ES-I3 (cell line): ENCODE results near the gene TJP1.

Source experiments
- H3K36me3 ChIP-seq: 2 replicates; pipeline ENCODE4 v1.6.1; 2013; ENCODE audit warnings: mild to moderate bottlenecking, low read length, control low read depth, moderate library complexity; ENCODE audit not compliant: insufficient read depth
- H3K4me1 ChIP-seq: 2 replicates; pipeline ENCODE4 v1.6.1; 2013; ENCODE audit warnings: mild to moderate bottlenecking, control low read depth, low read length; ENCODE audit not compliant: insufficient read depth
- H3K9ac ChIP-seq: 2 replicates; pipeline ENCODE4 v1.6.1; 2013; ENCODE audit warnings: low read depth, mild to moderate bottlenecking, low read length, moderate library complexity
- H3K9me3 ChIP-seq: 2 replicates; pipeline ENCODE4 v1.6.1; 2013; ENCODE audit warnings: mild to moderate bottlenecking, low read length, moderate library complexity; ENCODE audit not compliant: control insufficient read depth, insufficient read depth

TJP1 gene

DNA sequence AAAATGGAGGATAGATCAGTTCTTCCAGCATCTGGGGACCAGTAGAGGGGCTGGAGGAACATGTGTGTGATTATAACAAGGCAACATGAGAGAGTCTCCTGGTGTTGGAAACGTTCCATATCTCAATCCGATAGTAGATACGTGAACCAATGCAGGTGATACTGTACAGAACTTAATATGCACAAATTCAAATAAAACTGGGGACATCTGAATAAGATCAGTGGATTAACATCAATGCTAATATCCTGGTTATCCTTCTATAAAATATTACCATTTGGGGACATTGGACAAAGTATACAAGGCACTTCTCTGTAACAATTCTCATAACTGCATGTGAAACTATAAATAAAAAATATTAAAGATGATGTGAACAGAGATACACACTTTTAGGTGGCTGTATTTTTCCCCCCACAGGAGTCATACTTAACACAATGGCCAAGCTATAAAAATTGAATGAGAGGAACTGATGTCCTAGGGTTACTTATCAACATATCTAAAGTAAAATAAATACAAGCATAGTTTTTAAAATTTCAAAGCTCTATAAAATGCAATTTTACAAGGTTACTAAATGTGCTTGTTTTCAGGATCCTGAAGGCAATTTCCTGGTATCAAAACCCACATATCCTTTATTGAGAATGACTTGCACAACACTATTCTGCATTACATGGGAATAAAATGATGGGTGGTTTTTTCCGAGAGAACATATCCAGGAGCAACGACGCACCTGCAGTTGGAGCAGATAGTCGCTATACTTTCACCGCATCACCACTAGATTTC lies 31.1 kb upstream of the TJP1 start:
- no peak overlapping the region for H3K9ac ChIP-seq
- no peaks in the 10 kb centered on the region for H3K36me3 ChIP-seq
- peaks cover 4% of the 10 kb centered on the region for H3K4me1 ChIP-seq
- H3K9me3 ChIP-seq, result peaks cover 3% of the 10 kb centered on the region; the same call in 1 of the 2 replicates

DNA sequence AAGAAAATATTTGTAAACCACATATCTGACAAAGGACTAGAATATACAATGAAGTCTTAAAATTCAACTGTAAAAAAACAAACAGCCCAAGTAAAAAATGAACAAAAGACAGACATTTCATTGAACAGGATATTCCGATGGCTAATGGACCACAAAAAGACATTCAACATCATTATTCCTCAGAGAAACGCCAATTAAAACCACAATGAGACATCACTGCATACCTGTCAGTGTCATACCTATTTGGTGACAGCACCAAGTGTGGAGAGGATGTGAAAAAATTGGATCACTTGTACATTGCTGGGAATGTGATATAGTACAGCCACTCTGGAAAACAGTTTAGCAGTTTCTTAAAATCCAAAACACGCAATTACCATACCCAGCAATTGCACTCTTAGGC lies 29.9 kb upstream of the TJP1 start:
- no peaks in the 10 kb centered on the region for H3K4me1 ChIP-seq
- peaks cover 9% of the 10 kb centered on the region for H3K9me3 ChIP-seq
- H3K9ac ChIP-seq, result no peak overlapping the region
- no peaks in the 10 kb centered on the region for H3K36me3 ChIP-seq

DNA sequence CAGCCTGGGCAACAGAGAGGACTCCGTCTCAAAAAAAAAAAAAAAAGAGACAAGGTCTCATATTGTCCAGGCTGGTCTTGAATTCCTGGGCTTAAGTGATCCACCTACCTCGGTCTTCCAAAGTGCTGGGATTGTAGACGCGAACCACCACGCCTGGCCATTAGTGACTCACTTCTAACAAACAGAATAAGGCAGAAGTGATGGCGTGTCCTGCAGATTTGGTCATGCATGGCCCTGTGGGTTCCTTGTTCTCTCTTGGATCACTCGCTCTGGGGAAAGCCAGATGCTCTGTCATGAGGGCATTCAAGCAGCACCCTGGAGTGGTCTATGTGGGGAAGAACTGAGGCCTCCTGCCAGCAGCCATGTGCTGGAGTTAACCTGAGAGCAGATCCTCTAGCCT lies 27.4 kb upstream of the TJP1 start:
- Histone ChIP-seq H3K36me3 (no peaks in the 10 kb centered on the region), H3K9ac (no peak overlapping the region), H3K4me1 (peaks cover 4% of the 10 kb centered on the region; the same call in 1 of the 2 replicates), H3K9me3 (peaks cover 6% of the 10 kb centered on the region)

DNA sequence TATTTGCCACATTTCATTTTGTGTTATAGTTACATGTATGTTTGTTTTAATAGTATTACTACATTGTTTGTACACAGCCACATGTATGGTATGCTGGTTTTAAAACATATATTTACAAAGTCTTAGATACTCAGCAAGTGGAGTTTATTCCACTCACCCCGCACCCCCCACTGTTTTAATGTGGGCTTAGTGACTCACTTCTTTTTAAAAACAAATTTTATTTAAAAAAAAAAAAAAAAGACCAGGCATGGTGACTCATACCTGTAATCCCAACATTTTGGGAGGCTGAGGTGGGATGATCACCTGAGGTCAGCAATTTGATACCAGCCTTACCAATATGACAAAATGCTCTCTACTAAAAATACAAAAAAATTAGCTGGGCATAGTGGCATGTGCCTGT lies 26.9 kb upstream of the TJP1 start:
- no peaks in the 10 kb centered on the region for H3K36me3 ChIP-seq
- H3K9me3 ChIP-seq, result peaks cover 6% of the 10 kb centered on the region
- no peak overlapping the region for H3K9ac ChIP-seq
- peaks cover 4% of the 10 kb centered on the region; the same call in 1 of the 2 replicates for H3K4me1 ChIP-seq

DNA sequence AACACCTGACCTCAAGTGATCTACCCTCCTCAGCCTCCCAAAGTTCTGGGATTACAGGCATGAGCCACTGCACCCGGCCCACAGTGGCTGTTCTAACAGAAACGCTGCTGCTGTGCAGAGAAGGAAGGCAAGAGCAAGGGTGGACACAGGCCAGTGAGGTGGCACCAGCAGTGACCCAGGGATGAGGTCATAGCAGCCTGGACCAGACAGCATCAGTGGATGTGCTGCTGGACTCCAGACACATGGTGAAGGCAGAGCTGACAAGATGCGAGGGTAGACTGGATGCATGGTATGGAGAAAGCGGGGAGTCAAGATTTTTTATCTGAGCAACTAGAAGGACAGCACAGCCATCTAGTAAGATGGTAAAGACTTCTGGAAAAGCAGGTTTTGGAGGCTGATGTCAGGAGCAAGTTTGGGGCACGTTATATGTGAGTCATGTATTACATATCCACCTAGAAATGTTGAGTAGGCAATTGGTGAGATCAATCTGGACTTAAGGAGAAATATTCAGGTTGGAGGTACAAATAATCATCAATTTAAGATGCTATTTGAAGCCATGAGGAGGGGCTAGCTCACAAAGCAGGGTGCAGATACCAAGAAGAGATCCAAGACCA lies 22.1 kb upstream of the TJP1 start:
- Histone ChIP-seq H3K9ac (no peak overlapping the region), H3K4me1 (peaks cover 9% of the 10 kb centered on the region; the same call in 1 of the 2 replicates), H3K36me3 (no peaks in the 10 kb centered on the region), H3K9me3 (peaks cover 6% of the 10 kb centered on the region)

DNA sequence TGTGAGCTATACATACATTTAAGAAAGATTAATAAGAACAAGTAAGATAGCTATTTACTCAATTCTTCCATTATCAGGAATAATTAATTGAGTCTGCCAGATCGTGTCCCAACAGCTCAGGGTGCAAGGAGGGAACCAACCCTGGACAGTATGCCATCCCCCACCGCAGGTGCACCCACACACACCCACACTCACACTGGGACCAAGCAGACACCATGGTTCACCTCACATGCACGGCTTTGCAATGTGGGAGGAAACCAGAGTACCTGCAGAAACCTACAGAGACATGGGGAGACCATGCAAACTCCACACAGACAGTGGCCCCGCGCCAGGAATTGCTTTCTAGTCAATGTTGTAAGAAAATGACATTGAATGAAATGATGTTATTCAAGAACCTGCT lies 20.0 kb upstream of the TJP1 start:
- Histone ChIP-seq H3K36me3 (no peaks in the 10 kb centered on the region), H3K9me3 (no peaks in the 10 kb centered on the region), H3K9ac (no peak overlapping the region), H3K4me1 (peaks cover 9% of the 10 kb centered on the region; the same call in 1 of the 2 replicates)

DNA sequence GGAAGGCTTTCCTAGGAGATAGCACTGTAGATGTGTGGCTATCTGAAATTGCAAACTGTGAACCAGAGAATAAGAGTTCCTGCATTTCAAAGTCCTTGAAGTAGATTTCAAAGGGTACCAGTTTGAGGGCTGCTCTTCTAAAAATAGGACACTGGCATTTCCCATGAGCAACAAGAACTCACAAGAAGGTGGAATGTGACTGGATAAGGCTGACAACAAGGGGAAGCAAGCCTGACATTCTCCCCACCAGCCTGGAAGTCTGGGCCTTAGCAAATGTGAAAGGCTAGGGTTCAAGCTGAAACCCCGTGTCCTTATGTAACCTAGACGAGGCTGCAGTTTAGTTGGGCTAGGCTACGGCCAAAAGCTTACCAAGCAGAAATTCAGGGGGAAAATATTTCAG lies 18.7 kb upstream of the TJP1 start:
- no peaks in the 10 kb centered on the region for H3K9me3 ChIP-seq
- H3K4me1 ChIP-seq, result peaks cover 9% of the 10 kb centered on the region; the same call in 1 of the 2 replicates
- no peak overlapping the region for H3K9ac ChIP-seq
- no peaks in the 10 kb centered on the region for H3K36me3 ChIP-seq

DNA sequence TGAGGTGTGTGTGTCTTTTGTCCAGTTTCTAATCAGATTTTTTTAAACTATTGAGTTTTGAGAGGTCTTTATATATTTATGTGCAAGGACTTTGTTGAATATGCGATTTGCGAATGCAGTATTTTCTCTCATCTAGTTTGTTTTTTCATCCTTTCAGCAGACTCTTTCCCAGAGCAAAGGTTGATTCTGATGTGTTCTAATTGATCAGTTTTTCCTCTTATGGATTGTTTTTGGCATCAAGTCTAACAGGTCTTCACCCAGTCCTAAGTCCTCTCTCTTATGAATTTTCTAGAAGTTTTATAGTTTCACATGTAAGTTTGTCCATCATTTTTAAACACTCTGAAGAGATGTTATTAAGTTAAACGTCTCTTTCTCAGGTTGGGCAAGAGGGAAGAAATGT lies 17.8 kb upstream of the TJP1 start:
- H3K9me3 ChIP-seq, result no peaks in the 10 kb centered on the region
- no peak overlapping the region for H3K9ac ChIP-seq
- peaks cover 5% of the 10 kb centered on the region; the same call in 1 of the 2 replicates for H3K4me1 ChIP-seq
- H3K36me3 ChIP-seq, result no peaks in the 10 kb centered on the region

DNA sequence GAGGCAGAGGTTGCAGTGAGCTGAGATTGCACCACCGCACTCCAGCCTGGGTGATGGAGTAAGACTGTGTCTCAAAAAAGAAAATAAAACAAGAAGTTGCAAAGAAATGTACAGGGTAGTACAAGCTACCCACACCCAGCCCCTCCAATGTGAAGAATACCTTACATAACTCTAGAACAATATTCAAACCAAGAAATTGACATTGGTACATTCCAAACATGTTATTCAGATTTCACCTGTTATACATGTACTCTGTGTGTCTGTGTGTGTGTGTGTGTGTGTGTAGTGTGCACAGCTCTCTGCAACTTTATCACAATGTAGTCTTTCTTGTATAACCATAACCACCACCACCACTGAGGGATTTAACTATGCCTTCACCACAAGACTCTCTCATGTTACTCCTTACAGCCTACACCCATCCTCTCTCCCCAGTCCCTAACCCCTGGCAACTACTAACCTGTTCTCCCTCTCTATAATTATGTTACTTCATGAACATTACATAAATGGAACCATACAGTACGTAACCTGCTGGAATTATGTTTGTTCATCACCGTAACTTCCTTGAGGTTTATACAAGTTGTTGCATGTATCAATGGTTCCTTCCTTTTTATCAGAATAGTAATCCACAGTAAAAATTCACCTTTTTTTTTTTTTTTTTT lies 16.2 kb upstream of the TJP1 start:
- H3K36me3 ChIP-seq, result no peaks in the 10 kb centered on the region
- H3K9me3 ChIP-seq, result no peaks in the 10 kb centered on the region
- no peak overlapping the region for H3K9ac ChIP-seq
- H3K4me1 ChIP-seq, result no peaks in the 10 kb centered on the region; the same call in 1 of the 2 replicates

DNA sequence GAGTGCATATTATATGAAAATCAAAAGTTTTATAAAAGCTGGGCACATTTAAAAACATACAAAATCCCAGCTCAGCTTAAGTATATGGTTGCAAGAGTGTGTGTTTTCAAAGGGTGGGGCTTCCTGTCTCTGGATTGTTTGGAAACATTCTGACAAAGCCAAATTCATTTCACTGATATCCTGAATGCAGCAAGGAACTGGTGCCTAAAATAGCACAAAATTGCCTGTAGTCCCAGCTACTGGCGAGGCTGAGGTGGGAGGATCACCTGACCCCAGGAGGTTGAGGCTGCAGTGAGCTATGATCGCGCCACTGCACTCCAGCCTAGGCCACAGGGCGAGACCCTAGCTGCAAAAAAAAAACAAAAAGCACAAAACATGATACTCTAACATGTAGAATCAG lies 13.0 kb upstream of the TJP1 start:
- Histone ChIP-seq H3K4me1 (no peaks in the 10 kb centered on the region), H3K9me3 (no peaks in the 10 kb centered on the region), H3K9ac (no peak overlapping the region), H3K36me3 (no peaks in the 10 kb centered on the region)

DNA sequence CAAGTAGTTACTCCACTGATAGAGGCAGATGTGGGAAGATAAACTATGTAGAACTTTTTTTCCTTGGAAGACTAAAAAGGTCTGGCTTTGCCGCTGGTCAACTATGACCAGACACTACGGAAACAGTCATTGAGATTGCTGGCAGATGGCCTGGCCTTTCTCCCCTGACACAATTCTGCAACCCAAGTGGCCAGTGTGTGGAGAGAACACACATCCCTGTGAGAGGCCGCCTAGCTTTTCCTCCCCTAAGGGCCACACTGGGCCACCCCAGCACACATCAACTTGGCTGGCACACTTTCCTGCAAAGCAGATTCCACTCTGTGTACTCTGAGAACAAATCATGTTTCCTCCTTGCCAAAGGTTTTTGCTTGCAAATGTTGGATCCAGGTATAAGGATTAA lies 10.4 kb upstream of the TJP1 start:
- Histone ChIP-seq H3K9me3 (no peaks in the 10 kb centered on the region), H3K4me1 (0 out of 2 replicates have a peak, but pooled peaks cover under 1% of the 10 kb centered on the region), H3K36me3 (no peaks in the 10 kb centered on the region), H3K9ac (no peak overlapping the region)

DNA sequence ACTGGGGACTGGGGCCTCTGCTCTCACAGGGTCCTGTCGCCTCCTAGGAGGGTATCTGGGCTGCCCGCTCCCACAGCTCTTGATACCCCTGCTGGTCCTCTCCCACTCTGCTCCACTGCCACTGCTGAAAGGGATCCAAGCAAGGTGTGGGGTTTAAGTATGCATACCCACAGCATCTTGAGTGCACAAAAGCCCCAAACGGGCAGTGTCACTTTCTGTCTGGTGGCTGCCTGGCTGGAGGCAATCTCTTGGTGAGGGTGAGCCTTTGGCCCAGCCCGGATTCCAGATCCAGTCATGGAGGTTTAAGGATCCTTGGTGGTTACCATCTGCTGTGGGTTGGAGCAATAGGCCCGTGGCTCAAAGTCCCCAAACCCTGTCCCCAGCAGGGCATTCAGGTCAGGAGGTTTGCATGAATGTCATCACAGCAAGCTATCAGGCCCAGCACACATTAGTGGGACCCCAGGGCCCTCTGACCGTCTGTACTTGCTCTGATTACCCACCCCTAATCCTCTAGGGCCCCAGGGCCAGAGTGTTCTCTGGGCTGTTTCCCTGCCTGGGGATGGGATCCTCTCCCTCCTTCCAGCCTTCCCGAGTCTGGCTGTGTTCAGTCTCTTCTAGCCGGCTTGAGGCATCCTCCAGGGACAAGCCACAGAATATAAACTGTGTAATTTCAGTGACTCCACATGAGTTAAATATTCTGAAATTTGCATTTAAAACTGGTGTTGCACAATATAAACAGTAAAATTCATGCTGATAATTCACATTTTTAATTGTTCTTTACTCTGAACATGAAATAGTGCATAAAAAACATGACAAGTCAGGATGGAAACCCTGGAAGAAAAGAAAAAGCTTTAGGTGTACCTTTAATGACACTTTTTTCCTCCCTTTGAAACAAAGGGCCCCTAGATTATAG lies 4.9 kb upstream of the TJP1 start:
- Histone ChIP-seq H3K9ac (no peak overlapping the region), H3K4me1 (0 out of 2 replicates have a peak, but pooled peaks cover 9% of the 10 kb centered on the region), H3K9me3 (no peaks in the 10 kb centered on the region), H3K36me3 (no peaks in the 10 kb centered on the region; the same call in 1 of the 2 replicates)

DNA sequence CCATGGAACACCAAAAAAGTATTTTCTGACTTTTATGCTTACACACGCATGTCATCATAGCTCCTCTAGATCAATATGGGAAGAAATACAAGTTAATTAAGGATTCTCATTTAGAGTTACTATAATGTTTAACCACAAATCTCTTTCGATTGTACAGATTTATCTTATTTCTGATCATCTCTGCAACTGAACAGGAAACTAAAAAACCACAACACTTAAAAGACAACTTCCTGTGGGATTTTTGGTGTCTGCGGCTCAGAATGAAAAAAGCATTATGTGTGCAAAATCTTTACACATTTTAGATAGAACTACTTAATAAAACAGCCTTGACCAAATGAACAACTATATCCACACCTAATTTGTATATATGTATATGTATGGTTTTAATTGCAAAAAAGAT lies 3.0 kb upstream of the TJP1 start:
- Histone ChIP-seq H3K4me1 (0 out of 2 replicates have a peak, but pooled peaks cover 9% of the 10 kb centered on the region), H3K9me3 (no peaks in the 10 kb centered on the region), H3K9ac (no peak overlapping the region), H3K36me3 (no peaks in the 10 kb centered on the region; the same call in 1 of the 2 replicates)
